Right renal pelvis (tissue), 4 donors: ENCODE measurements around the gene SMG5. TPM values are rescaled to one million over a fixed set of nuclear protein-coding genes. Genes with fewer than 3 reads are reported as not detected.

Source experiments
- DNase-seq, 4 donors: peaks; one replicate each; pipeline ENCODE4 v3.0.0-alpha.2; 2013; ENCODE audit warnings: low read depth in 4 of 4, low spot score in 3 of 4, missing footprints in 1 of 4
- polyA plus RNA-seq, 4 donors: library from polyadenylated mRNA; unstranded; fragments of 120-200 nt; gene quantifications; one replicate each; pipeline ENCODE4 v1.2.1, GENCODE V29; 2013; ENCODE audit not compliant: insufficient read length in 4 of 4

SMG5 gene
- polyA plus RNA-seq, 4 donors, result 60.8 to 64.6 (median 62.6) TPM

GRCh38 chr1:156246781-156247459, 35.7 kb downstream of the SMG5 start:
- no peak for DNase-seq

- no peak for DNase-seq
Measured at GRCh38 chr1:156246241-156246780, 36.3 kb downstream of the SMG5 start.

GRCh38 chr1:156245451-156246232, 37.0 kb downstream of the SMG5 start:
- DNase-seq, result peak in 1 of 4 donors; percentile 22

GRCh38 chr1:156244712-156245111, 37.9 kb downstream of the SMG5 start:
- no peak for DNase-seq

GRCh38 chr1:156244126-156244525, 38.5 kb downstream of the SMG5 start:
- DNase-seq, result no peak

- no peak for DNase-seq
Measured at GRCh38 chr1:156242738-156243137, 39.9 kb downstream of the SMG5 start.

- DNase-seq, result no peak
Measured at GRCh38 chr1:156241926-156242325, 40.7 kb downstream of the SMG5 start, which contains the start of gene BGLAP. TSS of gene BGLAP (plus strand) at chr1:156242184. CDS start at chr1:156242232, 48 bp downstream.

GRCh38 chr1:156241311-156241811, 41.3 kb downstream of the SMG5 start:
- no peak for DNase-seq

- no peak for DNase-seq
Measured at GRCh38 chr1:156238248-156238647, 44.4 kb downstream of the SMG5 start.

- DNase-seq, result no peak
Measured at GRCh38 chr1:156236164-156236563, 46.5 kb downstream of the SMG5 start.

- DNase-seq, result no peak
Measured at GRCh38 chr1:156233426-156234127, 49.0 kb downstream of the SMG5 start.

GRCh38 chr1:156232201-156232894, 50.3 kb downstream of the SMG5 start:
- no peak for DNase-seq

- no peak for DNase-seq
Measured at GRCh38 chr1:156230473-156230837, 52.2 kb downstream of the SMG5 start.

- no peak for DNase-seq
Measured at GRCh38 chr1:156229809-156230472, 52.7 kb downstream of the SMG5 start.

- DNase-seq, result no peak
Measured at GRCh38 chr1:156228501-156228900, 54.1 kb downstream of the SMG5 start.

GRCh38 chr1:156226782-156227181, 55.8 kb downstream of the SMG5 start:
- no peak for DNase-seq

GRCh38 chr1:156226116-156226538, 56.5 kb downstream of the SMG5 start:
- DNase-seq, result no peak

- DNase-seq, result no peak
Measured at GRCh38 chr1:156225677-156226014, 57.0 kb downstream of the SMG5 start.

GRCh38 chr1:156221986-156222692, 60.5 kb downstream of the SMG5 start:
- DNase-seq, result no peak
